Trophoblast cell (in vitro differentiated cells and primary cell): ENCODE results near the gene AANAT.
A peak's percentile ranks its signal among the peaks of the same experiment; 100 is the strongest.
"Not testable (repeated sequence)": the region's sequence is repeated elsewhere in the genome, so short reads cannot be mapped to it uniquely, and the experiment has no call there.

ENCODE experiments used
- DNase-seq, 2 donors: peaks; one replicate each; pipeline ENCODE4 v3.0.0-alpha.2; 2016
- H2AFZ ChIP-seq: 2 replicates; pipeline ENCODE4 v1.6.1; 2013; ENCODE audit warnings: low read length, moderate library complexity, mild to moderate bottlenecking; ENCODE audit not compliant: insufficient read depth, poor library complexity
- H2AK5ac ChIP-seq: 2 replicates; pipeline ENCODE4 v1.6.1; 2013; ENCODE audit warnings: mild to moderate bottlenecking, low read length
- H2BK120ac ChIP-seq: 2 replicates; pipeline ENCODE4 v1.6.1; 2013; ENCODE audit warnings: low read length, mild to moderate bottlenecking, moderate library complexity; ENCODE audit not compliant: insufficient read depth, poor library complexity
- H2BK12ac ChIP-seq: 2 replicates; pipeline ENCODE4 v1.6.1; 2013; ENCODE audit warnings: mild to moderate bottlenecking, low read length, moderate library complexity
- H2BK5ac ChIP-seq: 2 replicates; pipeline ENCODE4 v1.6.1; 2013; ENCODE audit warnings: low read length, low read depth, moderate library complexity, mild to moderate bottlenecking; ENCODE audit not compliant: poor library complexity
- H3K14ac ChIP-seq: 2 replicates; pipeline ENCODE4 v1.6.1; 2013; ENCODE audit warnings: mild to moderate bottlenecking, low read length
- H3K18ac ChIP-seq: 2 replicates; pipeline ENCODE4 v1.6.1; 2013; ENCODE audit warnings: mild to moderate bottlenecking, low read length
- H3K23ac ChIP-seq: 2 replicates; pipeline ENCODE4 v1.6.1; 2013; ENCODE audit warnings: low read length
- H3K27ac ChIP-seq: 2 replicates; pipeline ENCODE4 v1.5.1; 2013; ENCODE audit warnings: low read depth, mild to moderate bottlenecking, inconsistent platforms, low read length, moderate library complexity
- H3K27me3 ChIP-seq: 2 replicates; pipeline ENCODE4 v1.6.1; 2013; ENCODE audit warnings: inconsistent platforms, mild to moderate bottlenecking, low read length, moderate library complexity; ENCODE audit not compliant: insufficient read depth
- H3K36me3 ChIP-seq, 2 experiments: 1 replicate in 1 of 2; 2 replicates in 1 of 2; pipeline ENCODE4 v1.6.1; 2013; ENCODE audit warnings: low read length in 2 of 2, mild to moderate bottlenecking in 2 of 2, moderate library complexity in 1 of 2; ENCODE audit not compliant: insufficient read depth in 2 of 2, control insufficient read depth in 1 of 2
- H3K4ac ChIP-seq: 2 replicates; pipeline ENCODE4 v1.6.1; 2013; ENCODE audit warnings: low read depth, mild to moderate bottlenecking, low read length, moderate library complexity
- H3K4me1 ChIP-seq, 2 experiments: 1 replicate in 1 of 2; 2 replicates in 1 of 2; pipeline ENCODE4 v1.6.1; 2013; ENCODE audit warnings: low read length in 2 of 2, mild to moderate bottlenecking in 2 of 2, moderate library complexity in 1 of 2; ENCODE audit not compliant: insufficient read depth in 2 of 2, control insufficient read depth in 1 of 2
- H3K4me2 ChIP-seq: 2 replicates; pipeline ENCODE4 v1.6.1; 2013; ENCODE audit warnings: inconsistent platforms, mild to moderate bottlenecking, low read length, moderate library complexity
- H3K4me3 ChIP-seq: 2 replicates; pipeline ENCODE4 v1.5.1; 2013; ENCODE audit warnings: mild to moderate bottlenecking, low read depth, low read length, inconsistent platforms
- H3K79me1 ChIP-seq: one replicate; pipeline ENCODE4 v1.6.1; 2013; ENCODE audit warnings: low read length
- H3K79me2 ChIP-seq: 2 replicates; pipeline ENCODE4 v1.6.1; 2013; ENCODE audit warnings: low read length, mild to moderate bottlenecking; ENCODE audit not compliant: control insufficient read depth, insufficient read depth, poor library complexity
- H3K9ac ChIP-seq: 2 replicates; pipeline ENCODE4 v1.6.1; 2013; ENCODE audit warnings: mild to moderate bottlenecking, low read length
- H3K9me3 ChIP-seq: 2 replicates; pipeline ENCODE4 v1.6.1; 2013; ENCODE audit warnings: low read depth, mild to moderate bottlenecking, control low read depth, inconsistent platforms, low read length; ENCODE audit not compliant: insufficient read depth
- H4K12ac ChIP-seq: 2 replicates; pipeline ENCODE4 v1.6.1; 2013; ENCODE audit warnings: low read depth, mild to moderate bottlenecking, low read length, moderate library complexity
- H4K8ac ChIP-seq: 2 replicates; pipeline ENCODE4 v1.6.1; 2013; ENCODE audit warnings: low read depth, mild to moderate bottlenecking, low read length, moderate library complexity
- H4K91ac ChIP-seq: one replicate; pipeline ENCODE4 v1.6.1; 2013; ENCODE audit warnings: low read depth, mild to moderate bottlenecking, low read length, moderate library complexity
- WGBS: extraction: QIAGEN DNeasy Blood & Tissue Kit; methylation state at CpG from one replicate; pipeline ENCODE4 v1.1.7; 2013; ENCODE audit warnings: missing lambda C conversion rate; ENCODE audit not compliant: insufficient read length, insufficient coverage; ENCODE audit errors: extremely low coverage; 5-methylcytosine and 5-hydroxymethylcytosine counted together

AANAT gene

DNA sequence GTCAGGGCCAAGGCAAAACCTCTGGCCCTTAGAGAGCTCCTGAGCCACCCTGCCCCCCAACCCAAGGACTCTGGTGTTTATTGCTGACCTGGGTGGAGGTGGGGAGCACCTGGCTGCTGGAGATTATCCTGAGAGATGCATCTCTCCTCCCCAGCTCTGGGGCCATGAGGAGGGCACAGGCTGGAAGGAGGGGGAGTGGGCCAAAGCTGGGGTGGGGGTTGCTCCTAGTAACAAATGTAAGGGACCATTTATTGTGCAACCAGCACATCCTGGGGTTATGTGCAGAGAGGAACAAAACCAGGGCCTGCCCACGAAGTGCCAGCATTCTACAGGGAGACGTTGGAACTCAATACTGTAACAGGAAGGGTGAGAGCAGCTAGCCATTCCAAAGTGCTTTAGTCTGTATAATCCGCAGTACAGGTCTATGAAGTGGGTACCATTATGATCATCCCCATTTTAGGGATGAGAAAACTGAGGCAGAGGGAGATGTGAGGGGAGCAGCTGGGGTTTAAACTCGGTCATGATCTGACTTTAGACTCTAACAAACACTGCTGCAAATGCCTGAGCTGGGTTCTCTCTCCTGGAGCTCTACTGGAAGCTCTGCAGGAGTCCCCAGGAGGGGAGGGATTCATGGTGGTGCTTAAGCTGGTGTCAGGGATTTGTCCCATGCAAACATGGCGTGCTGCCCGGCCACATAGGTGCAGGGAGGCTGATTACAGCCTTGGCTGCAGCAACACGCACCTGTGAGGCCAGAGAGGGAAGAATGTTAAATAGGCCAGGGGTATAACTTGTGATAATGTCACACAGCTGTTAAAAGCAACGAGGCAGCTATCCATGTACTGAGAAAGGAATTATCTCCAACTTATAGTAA, 35.2 kb downstream of the AANAT start:
- no peak overlapping the region for H2BK12ac ChIP-seq
- H3K9ac ChIP-seq, result no peak overlapping the region
- no peaks in the 10 kb centered on the region for H3K36me3 ChIP-seq
- H2BK120ac ChIP-seq, result no peak overlapping the region
- no peak overlapping the region for H3K14ac ChIP-seq
- no peak overlapping the region for H2BK5ac ChIP-seq
- H3K9me3 ChIP-seq, result peaks cover under 1% of the 10 kb centered on the region
- H3K79me2 ChIP-seq, result no peaks in the 10 kb centered on the region
- H2AK5ac ChIP-seq, result no peak overlapping the region
- H4K12ac ChIP-seq, result no peak overlapping the region
- no peak overlapping the region for H3K27ac ChIP-seq
- H2AFZ ChIP-seq, result no peak overlapping the region
- no peak overlapping the region for H3K4me3 ChIP-seq
- H3K79me1 ChIP-seq, result peaks cover 5% of the 10 kb centered on the region
- no CpG with 5 or more reads among the region's 8 CpGs for WGBS
- H4K8ac ChIP-seq, result no peak overlapping the region
- DNase-seq, result no peak
- no peak overlapping the region for H3K23ac ChIP-seq
- peaks cover 23 to 31% of the 10 kb centered on the region in 2 experiments for H3K4me1 ChIP-seq
- no peak overlapping the region for H3K4ac ChIP-seq
- no peak overlapping the region for H3K18ac ChIP-seq
- H3K4me2 ChIP-seq, result no peak overlapping the region
- no peaks in the 10 kb centered on the region for H3K27me3 ChIP-seq
- H4K91ac ChIP-seq, result no peak overlapping the region

DNA sequence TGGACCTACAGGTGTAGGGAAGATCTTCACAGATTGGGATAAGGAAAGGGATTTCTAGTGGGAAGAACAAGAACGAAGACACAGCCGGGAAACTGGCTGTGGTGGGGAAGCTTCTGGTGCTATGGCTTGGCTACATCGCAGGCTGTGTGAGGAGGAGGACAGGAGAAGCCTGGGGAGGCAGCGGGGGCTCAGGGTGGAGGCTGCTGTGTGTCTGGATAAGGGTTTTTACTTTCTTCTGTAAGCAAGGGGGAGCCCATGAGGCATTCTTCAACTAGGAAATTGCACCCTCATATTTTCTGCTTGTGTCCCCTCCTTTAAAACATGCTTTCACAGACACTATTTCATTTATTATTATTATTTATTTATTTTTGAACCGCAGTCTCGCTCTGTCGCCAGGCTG, 36.7 kb downstream of the AANAT start:
- H3K9ac ChIP-seq, result no peak overlapping the region
- no peak overlapping the region for H2BK12ac ChIP-seq
- H3K4me3 ChIP-seq, result no peak overlapping the region
- no peak overlapping the region for H3K18ac ChIP-seq
- no peak overlapping the region for H3K27ac ChIP-seq
- H3K4me2 ChIP-seq, result no peak overlapping the region
- H2BK120ac ChIP-seq, result no peak overlapping the region
- H4K91ac ChIP-seq, result no peak overlapping the region
- H3K14ac ChIP-seq, result no peak overlapping the region
- no peaks in the 10 kb centered on the region for H3K79me2 ChIP-seq
- peaks cover 5% of the 10 kb centered on the region for H3K79me1 ChIP-seq
- H2BK5ac ChIP-seq, result no peak overlapping the region
- no peak overlapping the region for H2AFZ ChIP-seq
- H4K12ac ChIP-seq, result no peak overlapping the region
- H3K27me3 ChIP-seq, result peaks cover 2% of the 10 kb centered on the region
- H2AK5ac ChIP-seq, result no peak overlapping the region
- no peak overlapping the region for H3K4ac ChIP-seq
- no peaks in the 10 kb centered on the region for H3K36me3 ChIP-seq
- no peak overlapping the region for H3K23ac ChIP-seq
- H3K9me3 ChIP-seq, result no peaks in the 10 kb centered on the region
- no CpG with 5 or more reads among the region's 7 CpGs for WGBS
- H4K8ac ChIP-seq, result no peak overlapping the region
- no peak for DNase-seq
- H3K4me1 ChIP-seq, result peaks cover 15 to 23% of the 10 kb centered on the region in 2 experiments

DNA sequence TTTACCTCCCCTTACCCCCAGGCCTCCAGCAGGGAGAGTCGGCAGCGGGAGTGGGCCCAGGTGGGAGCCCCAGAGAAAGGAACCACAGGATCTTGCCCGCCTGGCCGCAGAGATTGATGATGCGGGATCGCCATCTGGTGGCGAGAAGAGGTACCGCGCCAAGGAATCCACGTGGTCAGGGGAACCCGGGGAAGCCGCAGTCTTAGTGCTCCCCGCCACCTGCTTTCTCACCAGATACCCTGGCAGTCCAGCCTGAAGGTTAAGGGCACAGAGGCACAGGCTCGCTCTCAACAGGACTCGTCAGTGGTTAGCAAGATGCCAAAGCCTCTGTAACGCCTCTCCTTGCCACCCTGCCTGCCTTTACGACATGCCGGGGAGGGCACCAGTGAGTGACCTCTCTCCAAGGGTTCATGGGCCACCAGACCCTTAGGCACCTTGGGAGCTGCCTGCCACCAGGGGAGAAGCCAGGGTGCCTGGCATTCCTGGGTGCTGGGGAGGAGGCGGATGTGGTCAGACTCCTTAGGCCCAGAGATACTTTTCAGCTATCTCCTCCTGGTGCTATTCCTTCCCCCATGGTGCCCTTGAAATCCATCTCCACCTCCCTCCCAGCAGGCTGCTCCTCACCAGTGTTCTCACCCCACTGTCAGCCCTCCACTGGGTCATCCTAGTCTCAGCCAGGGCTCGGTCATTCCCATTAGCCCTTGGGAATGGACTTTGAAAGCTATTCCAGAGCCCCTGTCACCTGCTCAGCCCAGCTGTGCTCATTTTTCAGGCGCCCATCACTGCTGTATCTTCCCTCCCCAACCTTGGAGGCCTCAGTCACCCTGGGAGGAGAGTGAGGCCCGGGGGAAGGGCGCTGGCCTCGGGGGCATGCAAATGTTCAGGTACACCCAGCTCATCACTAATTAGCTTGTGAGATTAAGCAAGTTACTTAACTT, 39.3 kb downstream of the AANAT start:
- Histone ChIP-seq H2BK120ac (no peak overlapping the region), H3K27ac (no peak overlapping the region), H3K9ac (no peak overlapping the region), H4K12ac (no peak overlapping the region), H3K18ac (no peak overlapping the region), H3K14ac (no peak overlapping the region), H3K9me3 (peaks cover 2% of the 10 kb centered on the region), H3K79me1 (peaks cover 2% of the 10 kb centered on the region), H3K4me1 (peaks cover 0 to 2% of the 10 kb centered on the region in 2 experiments), H3K4me2 (no peak overlapping the region), H3K4me3 (no peak overlapping the region), H4K91ac (no peak overlapping the region), H3K36me3 (no peaks in the 10 kb centered on the region), H3K27me3 (peaks cover 2% of the 10 kb centered on the region), H3K79me2 (no peaks in the 10 kb centered on the region), H2AFZ (no peak overlapping the region), H2AK5ac (no peak overlapping the region), H4K8ac (no peak overlapping the region), H3K23ac (no peak overlapping the region), H2BK12ac (no peak overlapping the region), H2BK5ac (no peak overlapping the region), H3K4ac (no peak overlapping the region)
- no CpG with 5 or more reads among the region's 24 CpGs for WGBS
- DNase-seq, result peak; percentile 57 to 87

DNA sequence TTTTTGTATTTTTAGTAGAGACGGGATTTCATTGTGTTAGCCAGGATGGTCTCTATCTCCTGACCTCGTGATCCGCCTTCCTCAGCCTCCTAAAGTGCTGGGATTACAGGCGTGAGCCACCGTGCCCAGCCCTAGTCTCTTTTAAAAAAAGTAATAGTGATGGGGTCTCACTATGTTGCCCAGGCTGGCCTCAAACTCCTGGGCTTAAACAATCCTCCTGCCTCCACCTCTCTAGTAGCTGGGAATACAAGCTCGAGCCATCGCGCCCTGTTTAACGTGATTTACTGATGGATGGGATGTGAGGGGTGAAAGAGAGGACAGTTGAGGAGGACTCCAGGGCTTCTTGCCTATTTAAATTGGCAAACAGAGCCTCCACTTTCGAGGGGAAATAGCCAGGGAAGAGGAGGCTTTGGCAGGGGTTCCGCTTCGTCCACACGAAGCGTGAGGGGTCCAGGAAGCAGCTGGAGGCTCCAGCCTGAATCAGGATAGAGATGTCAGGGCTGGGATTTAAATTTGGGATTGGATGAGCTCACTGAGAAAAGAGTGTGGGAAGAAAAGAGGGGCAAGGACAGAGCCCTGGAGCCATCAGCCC, 41.2 kb downstream of the AANAT start:
- not testable (repeated sequence) for H4K91ac ChIP-seq, H3K79me2 ChIP-seq, H3K23ac ChIP-seq, H3K14ac ChIP-seq, H2AK5ac ChIP-seq, H3K36me3 ChIP-seq, H3K4me1 ChIP-seq, H3K4me2 ChIP-seq, H3K9me3 ChIP-seq, H3K4me3 ChIP-seq, H3K27ac ChIP-seq, H4K12ac ChIP-seq, H3K79me1 ChIP-seq, H3K4ac ChIP-seq, H2BK120ac ChIP-seq, H3K9ac ChIP-seq, H2BK5ac ChIP-seq, H4K8ac ChIP-seq, H2AFZ ChIP-seq, H3K27me3 ChIP-seq, H2BK12ac ChIP-seq, H3K18ac ChIP-seq, DNase-seq
- WGBS, result no CpG with 5 or more reads among the region's 14 CpGs
